ENCODE data around the gene NR3C2. TPM values are rescaled to one million over a fixed set of nuclear protein-coding genes. Genes with fewer than 3 reads are reported as not detected.

The NR3C2 gene
- total and polyA plus RNA-seq, 3 donors from 2014 or later, result 17.6 to 28.1 (median 19.9) TPM

- DNase-seq, result no peak
- intact Hi-C loops (cut with DNase I; ENCODE audit: low total_unique reads), result no loop called here
- no peaks in the 10 kb centered on the region for H3K36me3 ChIP-seq (ENCODE audit: low read depth, missing control alignments)
- TF ChIP-seq CTCF (IDR thresholded peaks at IDR 0.05), result no peak
- no peak for TF ChIP-seq POLR2A (IDR thresholded peaks at IDR 0.05)
- H3K27ac ChIP-seq, result no peak overlapping the region
- no peak overlapping the region for H3K4me3 ChIP-seq
- H3K9me3 ChIP-seq, result no peaks in the 10 kb centered on the region
- 72 to 91% methylated on average over 3 of the region's 3 CpGs for WGBS, 2 donors
- H3K4me1 ChIP-seq, result no peaks in the 10 kb centered on the region
- no peaks in the 10 kb centered on the region for H3K27me3 ChIP-seq
These were observed 323.6 kb downstream of the NR3C2 start for GRCh38 chr4:148118633-148119032.

GRCh38 chr4:148118179-148118578 is 324.0 kb downstream of the NR3C2 start:
- DNase-seq, result no peak
- Histone ChIP-seq H3K4me1 (no peaks in the 10 kb centered on the region), H3K9me3 (no peaks in the 10 kb centered on the region), H3K27ac (no peak overlapping the region), H3K36me3 (ENCODE audit: low read depth, missing control alignments) (no peaks in the 10 kb centered on the region), H3K4me3 (no peak overlapping the region), H3K27me3 (no peaks in the 10 kb centered on the region)
- intact Hi-C loops (cut with DNase I; ENCODE audit: low total_unique reads), result no loop called here
- no peak for TF ChIP-seq CTCF (IDR thresholded peaks at IDR 0.05)
- TF ChIP-seq POLR2A (IDR thresholded peaks at IDR 0.05), result no peak
- WGBS, 2 donors, result 88 to 92% methylated on average over 4 of the region's 4 CpGs

GRCh38 chr4:148116969-148117368 is 325.2 kb downstream of the NR3C2 start:
- no peak for DNase-seq
- Histone ChIP-seq H3K9me3 (no peaks in the 10 kb centered on the region), H3K27me3 (no peaks in the 10 kb centered on the region), H3K4me1 (no peaks in the 10 kb centered on the region), H3K36me3 (ENCODE audit: low read depth, missing control alignments) (no peaks in the 10 kb centered on the region), H3K27ac (no peak overlapping the region), H3K4me3 (no peak overlapping the region)
- 82 to 89% methylated on average over 4 of the region's 4 CpGs for WGBS, 2 donors
- intact Hi-C loops (cut with DNase I; ENCODE audit: low total_unique reads), result no loop called here
- TF ChIP-seq CTCF (IDR thresholded peaks at IDR 0.05) (no peak), POLR2A (IDR thresholded peaks at IDR 0.05) (no peak)

GRCh38 chr4:148116264-148116663 is 325.9 kb downstream of the NR3C2 start:
- H3K27ac ChIP-seq, result no peak overlapping the region
- no peaks in the 10 kb centered on the region for H3K27me3 ChIP-seq
- DNase-seq, result no peak
- no peak for TF ChIP-seq CTCF (IDR thresholded peaks at IDR 0.05)
- no peak for TF ChIP-seq POLR2A (IDR thresholded peaks at IDR 0.05)
- WGBS, 2 donors, result 39 to 53% methylated on average over 2 of the region's 2 CpGs
- H3K36me3 ChIP-seq (ENCODE audit: low read depth, missing control alignments), result no peaks in the 10 kb centered on the region
- intact Hi-C loops (cut with DNase I; ENCODE audit: low total_unique reads), result no loop called here
- no peak overlapping the region for H3K4me3 ChIP-seq
- no peaks in the 10 kb centered on the region for H3K4me1 ChIP-seq
- H3K9me3 ChIP-seq, result no peaks in the 10 kb centered on the region

GRCh38 chr4:148114436-148114835 is 327.8 kb downstream of the NR3C2 start:
- Histone ChIP-seq H3K27ac (no peak overlapping the region), H3K9me3 (no peaks in the 10 kb centered on the region), H3K36me3 (ENCODE audit: low read depth, missing control alignments) (no peaks in the 10 kb centered on the region), H3K4me1 (no peaks in the 10 kb centered on the region), H3K27me3 (no peaks in the 10 kb centered on the region), H3K4me3 (no peak overlapping the region)
- TF ChIP-seq POLR2A (IDR thresholded peaks at IDR 0.05), result no peak
- no peak for TF ChIP-seq CTCF (IDR thresholded peaks at IDR 0.05)
- intact Hi-C loops (cut with DNase I; ENCODE audit: low total_unique reads), result no loop called here
- DNase-seq, result no peak

Data from testis (tissue), 3 donors.